Measurements from ENCODE around the gene CFAP141.

DNA sequence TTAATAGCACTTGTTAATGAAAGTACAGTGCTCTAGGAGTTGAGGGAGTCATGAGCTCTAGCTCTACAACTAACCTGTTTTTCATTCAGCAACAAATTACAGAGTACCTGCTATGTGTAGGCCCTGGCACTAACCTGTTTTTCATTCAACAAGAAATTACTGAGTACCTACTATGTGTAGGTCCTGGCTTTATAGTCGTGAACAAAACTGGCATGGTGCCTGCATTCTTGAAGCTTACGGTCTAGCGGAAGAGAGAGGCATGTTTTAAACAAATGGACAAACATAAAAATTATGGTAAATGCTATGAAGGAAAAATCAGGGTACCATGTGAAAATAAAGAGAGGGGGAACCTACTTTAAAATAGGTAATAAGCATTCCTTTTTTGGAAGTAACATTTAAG lies 12.4 kb upstream of the CFAP141 start:
- TF ChIP-seq CTCF (IDR thresholded peaks at IDR 0.05) (no peak), CDX4 (CRISPR knock-in tag; IDR thresholded peaks at IDR 0.05; ENCODE audit: borderline replicate concordance) (no peak), TCF7 (CRISPR knock-in tag; IDR thresholded peaks at IDR 0.05; ENCODE audit: low read depth) (no peak), ESRRA (CRISPR knock-in tag; IDR thresholded peaks at IDR 0.05; ENCODE audit: borderline replicate concordance) (no peak), CREB1 (CRISPR knock-in tag; IDR thresholded peaks at IDR 0.05) (no peak), ZNF671 (CRISPR knock-in tag; IDR thresholded peaks at IDR 0.05) (no peak), TP53 (CRISPR knock-in tag; IDR thresholded peaks at IDR 0.05) (no peak), SP1 (CRISPR knock-in tag; conservative IDR thresholded peaks at IDR 0.05) (no peak)
- TF ChIP-seq, protein P1, sequence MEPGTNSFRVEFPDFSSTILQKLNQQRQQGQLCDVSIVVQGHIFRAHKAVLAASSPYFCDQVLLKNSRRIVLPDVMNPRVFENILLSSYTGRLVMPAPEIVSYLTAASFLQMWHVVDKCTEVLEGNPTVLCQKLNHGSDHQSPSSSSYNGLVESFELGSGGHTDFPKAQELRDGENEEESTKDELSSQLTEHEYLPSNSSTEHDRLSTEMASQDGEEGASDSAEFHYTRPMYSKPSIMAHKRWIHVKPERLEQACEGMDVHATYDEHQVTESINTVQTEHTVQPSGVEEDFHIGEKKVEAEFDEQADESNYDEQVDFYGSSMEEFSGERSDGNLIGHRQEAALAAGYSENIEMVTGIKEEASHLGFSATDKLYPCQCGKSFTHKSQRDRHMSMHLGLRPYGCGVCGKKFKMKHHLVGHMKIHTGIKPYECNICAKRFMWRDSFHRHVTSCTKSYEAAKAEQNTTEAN (CRISPR knock-in tag; IDR thresholded peaks at IDR 0.05): no peak
- TF ChIP-seq, protein P2, sequence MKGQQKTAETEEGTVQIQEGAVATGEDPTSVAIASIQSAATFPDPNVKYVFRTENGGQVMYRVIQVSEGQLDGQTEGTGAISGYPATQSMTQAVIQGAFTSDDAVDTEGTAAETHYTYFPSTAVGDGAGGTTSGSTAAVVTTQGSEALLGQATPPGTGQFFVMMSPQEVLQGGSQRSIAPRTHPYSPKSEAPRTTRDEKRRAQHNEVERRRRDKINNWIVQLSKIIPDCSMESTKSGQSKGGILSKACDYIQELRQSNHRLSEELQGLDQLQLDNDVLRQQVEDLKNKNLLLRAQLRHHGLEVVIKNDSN (CRISPR knock-in tag; IDR thresholded peaks at IDR 0.05): no peak

Measured in WTC11 (cell line).